ENCODE measurements around the gene WNT7B.

The WNT7B gene

DNA sequence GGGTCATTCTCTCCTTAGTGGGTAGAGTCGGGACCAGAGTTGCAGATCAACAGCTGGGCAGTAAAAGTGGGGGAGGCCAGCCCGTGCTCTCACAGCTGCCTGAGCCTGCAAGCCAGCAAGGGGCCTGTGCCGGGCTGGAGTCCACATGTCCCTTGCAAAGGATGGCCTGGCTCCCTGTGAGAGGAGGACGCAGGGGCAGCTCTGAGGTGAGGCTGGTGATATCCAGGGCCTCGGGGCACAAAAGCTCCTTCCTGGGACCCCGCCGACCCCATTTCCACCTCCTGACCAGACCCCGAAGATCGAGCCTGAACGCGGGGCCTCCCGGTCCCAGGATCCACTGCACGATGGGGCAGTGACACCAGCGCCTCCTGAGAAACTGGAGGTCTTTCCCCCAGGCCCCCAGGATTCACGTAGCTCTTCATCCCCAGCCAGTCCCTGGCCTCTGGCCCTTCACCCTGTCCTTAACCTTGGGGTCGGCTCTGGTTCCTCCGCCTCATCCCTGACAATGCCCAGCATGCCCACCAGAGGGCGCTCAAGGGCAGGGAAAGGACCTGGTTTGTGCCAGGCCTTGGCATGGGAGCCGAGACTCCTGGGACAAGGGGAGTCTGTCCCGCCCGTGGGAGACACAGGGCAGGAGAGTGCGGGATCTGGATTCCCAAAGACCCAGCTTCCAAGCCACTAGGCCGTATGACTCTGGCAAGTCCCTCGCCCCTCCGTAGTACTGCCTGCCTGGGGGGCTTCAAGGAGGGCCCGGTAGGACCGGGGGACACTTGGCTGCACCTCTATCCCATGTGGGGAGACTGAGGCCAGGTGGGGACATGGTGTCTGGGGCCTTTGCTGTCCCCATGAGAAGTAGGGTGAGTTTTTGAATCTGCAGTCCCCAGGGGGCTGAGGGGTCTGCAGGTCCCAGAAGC lies 17.8 kb upstream of the WNT7B start:
- peak; percentile 64 to 81 for DNase-seq

DNA sequence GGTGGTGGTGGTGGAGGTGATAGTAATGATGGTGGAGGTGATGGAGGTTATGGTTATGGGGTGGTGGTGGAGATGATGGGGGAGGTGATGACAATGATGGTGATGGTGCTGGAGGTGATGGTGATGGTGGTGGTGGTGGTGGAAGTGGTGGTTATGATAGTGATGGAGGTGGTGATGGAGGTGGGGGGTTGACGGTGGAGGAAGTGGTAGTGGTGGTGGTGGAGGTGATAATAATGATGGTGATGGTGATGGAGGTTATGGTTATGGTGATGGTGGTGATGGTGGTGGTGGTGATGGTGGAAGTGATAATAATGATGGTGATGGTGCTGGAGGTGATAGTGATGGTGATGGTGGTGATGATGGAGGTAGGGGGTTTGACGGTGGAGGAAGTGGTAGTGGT lies 16.9 kb upstream of the WNT7B start:
- no peak for DNase-seq

DNA sequence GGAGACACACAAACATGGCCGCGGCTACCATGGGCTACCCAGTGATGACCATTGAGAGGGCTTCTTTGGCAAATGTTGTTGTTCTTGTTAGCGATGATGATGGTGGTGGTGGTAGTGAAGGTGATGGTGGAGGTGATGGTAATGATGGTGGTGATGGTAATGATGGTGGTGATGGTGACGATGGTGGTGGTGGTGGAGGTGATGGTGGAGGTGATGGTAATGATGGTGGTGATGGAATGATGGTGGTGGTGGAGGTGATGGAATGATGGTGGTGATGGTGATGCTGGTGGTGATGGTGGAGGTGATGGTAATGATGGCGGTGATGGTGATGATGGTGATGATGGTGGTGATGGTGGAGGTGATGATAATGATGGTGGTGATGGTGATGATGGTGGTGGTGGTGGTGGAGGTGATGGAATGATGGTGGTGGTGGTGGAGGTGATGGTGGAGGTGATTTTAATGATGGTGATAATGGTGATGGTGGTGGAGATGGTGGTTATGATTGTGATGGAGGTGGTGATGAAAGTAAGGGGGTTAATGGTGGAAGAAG lies 16.3 kb upstream of the WNT7B start:
- DNase-seq = no peak

DNA sequence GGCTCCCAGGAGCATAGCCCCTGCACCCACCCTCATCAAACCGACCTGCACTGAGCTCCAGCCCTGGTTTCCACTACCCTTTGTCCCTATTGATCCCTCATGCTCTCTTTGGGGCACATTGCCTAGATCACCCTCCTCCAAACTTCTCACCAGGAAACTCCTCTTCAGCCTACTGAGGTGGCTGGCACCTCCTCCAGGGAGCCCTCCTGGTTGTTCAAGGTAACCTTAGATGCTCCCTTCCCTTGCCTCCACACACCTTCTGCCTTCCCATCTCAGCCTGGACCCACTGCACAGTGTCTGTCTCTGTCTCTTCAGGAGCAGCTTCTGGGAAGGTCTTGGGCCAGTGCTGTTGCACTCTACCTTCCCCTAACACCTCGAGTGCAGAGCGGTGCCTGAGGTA lies 15.8 kb upstream of the WNT7B start:
- DNase-seq = no peak

DNA sequence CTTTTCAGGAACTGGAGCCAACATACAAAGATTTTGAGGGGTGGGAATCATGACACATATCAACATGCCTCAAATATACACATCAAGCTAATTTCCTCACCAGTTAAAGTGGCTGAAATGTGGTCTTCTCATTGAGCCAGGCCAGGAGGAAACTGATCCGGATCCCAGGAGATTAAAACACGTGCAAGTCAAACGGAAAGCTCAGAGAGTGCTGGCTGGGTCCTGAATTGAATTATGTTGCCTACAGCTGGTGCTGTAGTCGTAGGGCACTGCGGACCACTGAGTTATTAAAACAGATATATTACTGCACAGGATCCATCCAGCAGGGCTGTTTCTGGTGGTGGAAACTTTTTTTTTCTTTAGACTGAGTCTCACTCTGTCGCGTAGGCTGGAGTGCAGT lies 14.1 kb upstream of the WNT7B start:
- no peak for DNase-seq

DNA sequence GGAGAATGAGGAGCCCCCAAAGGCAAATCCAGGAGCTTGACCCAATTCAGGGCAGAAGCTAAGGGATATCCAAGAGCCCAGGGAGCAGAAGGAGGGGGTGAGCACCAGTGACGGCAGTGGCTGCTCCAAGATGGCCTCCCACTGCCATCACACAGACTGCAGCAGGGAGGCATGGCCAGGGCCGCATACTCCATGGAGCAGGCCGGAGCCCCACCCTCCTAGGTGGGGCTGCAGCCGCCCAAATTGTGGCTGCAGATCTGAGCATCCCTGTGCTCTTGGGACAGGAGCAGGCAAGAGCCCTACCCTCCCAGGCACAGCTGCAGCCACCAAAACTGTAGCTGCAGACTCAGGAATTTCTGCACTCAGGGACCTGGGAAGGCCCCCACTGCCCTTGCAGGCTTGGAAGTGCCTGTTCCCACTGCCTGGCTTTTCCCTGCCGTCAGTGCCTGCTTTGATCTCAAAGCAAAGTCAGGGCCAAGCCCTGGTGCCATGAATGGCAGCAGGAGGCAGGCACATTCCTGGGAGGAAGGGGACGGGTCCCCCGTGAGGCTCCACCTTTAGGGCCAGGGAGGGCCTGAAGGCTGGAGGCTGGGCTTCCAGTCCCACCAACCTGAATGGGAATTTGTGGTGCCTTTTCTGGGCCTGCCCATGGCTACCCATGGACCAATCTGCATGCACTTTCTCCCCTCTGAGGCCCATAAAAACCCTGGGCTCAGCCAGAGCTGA lies 10.3 kb upstream of the WNT7B start:
- no peak for DNase-seq

DNA sequence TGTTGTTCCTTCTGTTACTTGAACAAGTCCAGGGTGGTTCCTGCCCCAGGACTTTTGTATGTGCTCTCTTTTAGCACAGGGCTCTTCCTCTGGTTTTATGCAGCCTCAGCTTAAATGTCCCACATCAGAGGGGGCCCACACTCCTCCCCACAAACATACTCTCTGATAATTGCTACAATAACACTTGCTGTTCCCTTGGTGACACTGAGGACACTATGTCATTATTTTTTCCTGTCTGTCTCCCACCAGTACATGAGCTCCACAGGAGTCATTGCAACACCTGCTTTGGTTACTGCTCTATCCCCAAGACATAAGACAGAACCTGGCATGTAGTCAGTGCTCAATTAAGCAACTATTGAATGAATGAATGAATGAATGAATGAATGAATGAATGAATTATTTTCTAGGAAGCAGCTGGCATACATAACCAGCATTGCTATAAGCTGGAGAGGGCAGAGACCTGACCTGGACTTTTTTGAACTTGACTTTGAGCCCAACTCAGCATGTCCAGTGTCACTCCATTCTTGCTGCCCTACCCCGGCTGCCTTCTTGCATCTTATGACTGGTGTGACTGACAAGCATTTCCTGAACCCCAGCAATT lies 7.5 kb upstream of the WNT7B start:
- no peak for DNase-seq

DNA sequence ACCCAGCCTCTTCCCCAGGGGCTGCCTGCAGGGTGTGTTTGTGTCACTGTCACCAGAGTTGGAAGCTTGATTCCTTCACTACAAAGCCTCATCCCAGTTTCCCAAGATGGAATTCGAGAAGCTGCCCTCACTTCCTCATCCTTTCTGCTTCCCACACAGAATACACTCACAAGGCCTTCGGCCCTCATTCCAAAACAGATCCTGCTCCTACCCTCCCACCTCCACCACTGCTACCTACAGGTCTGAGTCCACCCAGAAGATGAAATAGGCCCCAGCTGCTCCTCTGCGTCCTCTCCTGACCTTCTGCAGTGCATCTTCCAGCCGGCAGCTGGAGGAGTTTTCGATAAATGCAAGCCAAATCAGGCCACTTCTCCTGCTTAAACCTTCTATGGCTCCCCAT lies 6.8 kb upstream of the WNT7B start:
- DNase-seq = no peak

DNA sequence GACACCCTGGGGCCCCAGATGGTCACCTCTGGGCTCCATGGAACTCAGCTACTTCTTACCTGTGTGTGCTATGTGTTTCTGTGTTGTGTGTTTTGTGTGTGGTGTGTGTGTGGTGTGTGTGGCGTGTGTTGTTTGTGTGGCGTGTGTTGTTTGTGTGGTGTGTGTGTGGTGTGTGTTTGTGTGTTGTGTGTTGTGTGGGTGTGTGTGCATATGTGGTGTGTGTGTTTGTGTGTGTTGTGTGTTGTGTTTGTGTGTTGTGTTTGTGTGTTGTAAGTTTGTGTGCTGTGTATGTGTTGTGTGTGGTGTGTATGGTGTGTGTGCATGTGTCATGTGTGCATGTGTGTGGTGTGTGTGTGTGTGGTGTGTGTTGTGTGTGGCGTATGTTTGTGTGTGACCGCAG lies 3.8 kb upstream of the WNT7B start:
- DNase-seq = no peak

DNA sequence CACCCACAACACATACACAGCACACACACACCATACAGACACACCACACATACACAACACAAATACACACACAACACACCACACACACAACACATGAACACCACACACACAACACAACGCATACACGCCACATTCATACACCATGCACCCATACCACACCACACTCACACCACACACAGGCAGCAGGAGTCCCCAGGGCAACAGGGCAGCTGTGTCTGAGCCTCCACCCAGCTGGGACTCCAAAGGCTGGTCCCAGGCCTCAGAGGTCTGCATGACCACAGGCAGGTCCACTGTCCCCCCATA lies 3.3 kb upstream of the WNT7B start:
- DNase-seq = no peak

DNA sequence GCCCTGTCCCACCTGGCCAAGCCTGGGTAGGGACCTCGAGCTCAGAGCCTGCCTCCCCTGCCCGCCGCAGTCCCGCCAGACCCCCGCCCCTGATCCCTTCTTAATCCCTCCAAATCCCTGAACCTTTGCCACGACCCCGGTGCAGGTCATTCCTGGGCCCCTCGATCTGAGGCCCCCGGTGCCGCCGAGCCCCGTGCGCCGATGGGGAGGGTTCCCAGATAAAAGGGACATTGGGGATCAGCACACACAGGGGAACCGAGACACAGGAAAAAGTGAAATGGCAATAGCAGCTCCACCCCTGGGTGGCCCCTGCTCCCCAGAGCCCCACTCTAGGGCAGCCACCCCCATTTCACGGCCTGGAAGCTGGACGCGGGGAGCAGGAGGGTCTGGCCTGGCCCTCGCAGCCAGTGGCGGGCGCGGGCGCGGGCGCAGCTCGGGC lies 1.3 kb upstream of the WNT7B start:
- DNase-seq = no peak

DNA sequence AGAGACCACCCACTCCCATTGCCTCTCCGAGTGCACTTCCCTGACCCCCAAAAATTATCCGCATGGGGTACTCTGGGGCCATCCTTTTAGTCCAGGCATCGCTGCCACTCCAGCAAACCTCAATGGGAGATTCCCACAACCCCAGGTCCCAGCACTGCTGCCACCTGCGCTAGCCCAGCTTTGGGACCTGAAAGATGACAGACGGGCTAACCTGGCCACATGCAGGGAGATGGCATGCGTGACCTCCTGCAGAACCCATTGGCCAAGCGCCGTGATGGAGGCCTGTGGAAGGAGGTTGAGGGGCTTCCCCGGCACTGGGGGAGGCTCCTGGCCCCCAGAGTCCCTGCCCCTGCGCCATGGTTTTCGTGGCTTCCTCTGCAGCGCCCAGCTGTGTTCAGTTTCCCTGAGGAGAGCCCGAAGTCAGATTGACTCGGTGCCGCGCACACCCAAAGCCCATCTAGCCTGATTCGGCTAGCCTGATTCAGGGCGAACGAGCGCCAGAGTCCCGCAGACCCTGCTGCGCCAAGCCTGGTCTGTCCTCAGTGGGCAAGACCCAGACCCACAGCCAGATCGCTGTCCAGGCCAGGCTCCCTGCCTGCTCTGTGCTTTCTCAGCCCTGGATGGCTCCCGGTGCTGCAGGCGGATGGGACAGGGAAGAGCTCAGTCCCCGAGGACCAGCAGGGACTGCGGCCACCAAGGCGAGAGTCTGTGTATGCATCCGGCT lies 751 bp upstream of the WNT7B start:
- no peak for DNase-seq

DNA sequence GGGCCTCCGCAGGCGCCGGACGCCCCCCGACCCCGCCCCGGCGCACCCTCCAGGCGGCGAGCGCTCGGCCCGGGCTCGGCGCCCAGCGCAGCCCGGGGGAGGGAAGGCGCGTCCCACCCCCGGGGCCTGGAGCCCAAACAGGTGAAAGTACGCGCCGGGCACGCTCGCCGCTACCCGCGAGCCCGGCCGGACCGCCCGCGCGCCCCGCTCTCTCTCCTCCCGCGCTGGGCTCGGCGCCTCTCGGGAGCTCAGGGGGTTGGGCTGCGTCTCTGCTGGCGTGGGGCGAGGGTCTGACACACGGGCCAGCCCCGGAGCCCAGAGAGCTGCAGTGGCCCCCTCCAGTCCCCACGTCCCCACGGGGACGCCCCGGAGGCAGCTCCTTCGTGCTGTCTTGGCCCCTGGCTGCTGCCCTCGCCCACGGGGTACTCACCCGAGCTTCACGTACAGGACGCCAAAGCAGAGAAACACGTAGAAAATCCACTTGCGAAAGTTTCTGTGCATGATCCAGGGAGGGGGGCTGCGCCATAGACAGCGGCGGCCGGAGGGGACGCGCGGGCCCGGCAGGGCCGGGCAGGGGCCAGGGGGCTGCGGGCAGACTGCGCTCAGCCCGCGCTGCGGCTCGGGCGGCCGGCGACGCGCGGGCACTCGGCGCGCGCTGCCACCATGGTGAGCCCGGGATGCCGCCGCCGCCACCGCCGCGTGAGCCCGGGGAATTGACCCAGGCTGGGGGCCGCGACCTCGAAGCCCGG lies 534 bp downstream of the WNT7B start:
- DNase-seq = no peak

DNA sequence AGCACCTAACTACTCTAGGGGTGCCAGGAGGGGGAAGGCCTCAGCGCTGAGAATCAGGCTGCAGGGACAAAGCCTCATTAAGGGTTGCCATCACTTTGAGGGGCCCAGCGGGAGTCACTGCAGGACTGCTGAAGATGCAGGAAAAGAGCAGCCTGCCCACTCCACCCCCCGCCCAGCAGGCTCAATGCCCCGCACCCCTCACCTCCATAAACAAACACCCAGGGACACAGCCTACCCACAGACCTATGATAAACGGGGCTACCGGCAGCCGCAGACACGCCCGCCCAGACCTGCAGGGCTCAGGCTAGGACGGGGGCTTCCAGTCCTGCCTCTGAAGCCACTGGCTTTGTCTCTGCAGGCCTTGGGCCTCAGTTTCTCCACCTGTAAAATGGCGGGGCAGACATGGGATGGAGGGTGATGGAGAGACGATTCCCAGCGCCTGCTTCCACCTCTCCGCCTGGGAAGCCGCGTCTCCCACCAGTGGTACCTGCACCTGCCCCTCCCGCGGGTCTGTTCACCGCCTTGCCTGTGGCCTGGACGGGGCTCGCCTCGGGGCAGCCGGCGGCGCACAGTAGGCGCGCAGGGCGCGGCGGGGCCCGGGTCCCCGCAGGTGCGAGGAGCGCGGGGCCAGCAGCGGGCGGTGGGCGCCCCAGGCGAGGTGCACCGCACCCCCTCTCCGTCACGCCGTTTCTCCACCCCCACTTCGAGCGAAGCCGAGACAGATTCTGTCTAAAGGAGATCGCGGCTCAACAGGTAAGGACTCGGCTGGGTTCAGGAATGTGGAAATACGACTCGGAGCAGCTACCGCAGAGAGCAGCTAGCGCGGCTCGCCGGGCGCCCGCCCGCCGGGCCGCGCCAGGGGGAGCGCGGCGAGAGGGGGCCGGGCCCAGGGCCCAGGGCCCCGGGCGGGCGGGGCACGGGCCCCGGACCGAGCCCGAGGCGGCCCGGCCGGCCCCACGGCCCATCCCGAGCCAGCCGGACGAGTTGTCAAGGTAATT lies 1.5 kb downstream of the WNT7B start:
- no peak for DNase-seq

DNA sequence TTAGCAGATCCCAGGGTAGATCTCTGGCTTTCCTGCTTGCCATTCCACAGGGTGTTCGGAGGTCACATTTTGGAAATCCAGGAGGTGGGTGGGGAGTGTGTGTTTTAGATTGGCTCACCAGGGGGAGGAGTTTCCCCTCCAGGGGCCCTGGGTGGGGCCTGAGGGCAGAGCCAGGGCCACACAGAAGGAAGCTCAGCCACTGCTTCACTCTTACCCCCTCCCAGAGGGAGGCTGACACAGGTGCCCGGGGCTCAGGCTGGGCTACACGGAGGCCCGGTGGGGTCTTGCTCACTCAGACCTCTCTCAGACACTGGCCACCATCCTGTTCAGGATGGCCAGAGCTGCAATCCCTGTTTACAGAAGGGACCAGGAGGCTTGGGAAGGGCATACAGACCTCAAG lies 2.5 kb downstream of the WNT7B start:
- DNase-seq = no peak

DNA sequence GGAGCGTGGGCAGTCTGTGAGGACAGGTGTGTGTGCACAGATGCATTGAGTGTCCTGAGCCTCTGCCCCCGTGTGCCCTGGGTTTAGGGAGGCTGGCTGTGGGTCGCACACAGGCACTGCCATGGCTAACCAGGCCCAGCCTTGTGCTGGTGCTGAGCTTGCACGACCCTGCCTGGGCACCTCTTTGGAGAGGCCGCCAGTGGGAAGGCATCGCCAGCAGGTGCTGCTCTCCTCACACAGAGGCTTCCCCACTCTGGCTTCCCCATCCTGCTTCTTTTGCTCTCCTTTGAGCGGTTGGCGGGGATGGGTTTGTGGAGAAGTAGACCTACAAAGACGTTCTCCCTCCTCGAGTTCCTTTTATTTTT lies 4.1 kb downstream of the WNT7B start:
- DNase-seq = no peak

DNA sequence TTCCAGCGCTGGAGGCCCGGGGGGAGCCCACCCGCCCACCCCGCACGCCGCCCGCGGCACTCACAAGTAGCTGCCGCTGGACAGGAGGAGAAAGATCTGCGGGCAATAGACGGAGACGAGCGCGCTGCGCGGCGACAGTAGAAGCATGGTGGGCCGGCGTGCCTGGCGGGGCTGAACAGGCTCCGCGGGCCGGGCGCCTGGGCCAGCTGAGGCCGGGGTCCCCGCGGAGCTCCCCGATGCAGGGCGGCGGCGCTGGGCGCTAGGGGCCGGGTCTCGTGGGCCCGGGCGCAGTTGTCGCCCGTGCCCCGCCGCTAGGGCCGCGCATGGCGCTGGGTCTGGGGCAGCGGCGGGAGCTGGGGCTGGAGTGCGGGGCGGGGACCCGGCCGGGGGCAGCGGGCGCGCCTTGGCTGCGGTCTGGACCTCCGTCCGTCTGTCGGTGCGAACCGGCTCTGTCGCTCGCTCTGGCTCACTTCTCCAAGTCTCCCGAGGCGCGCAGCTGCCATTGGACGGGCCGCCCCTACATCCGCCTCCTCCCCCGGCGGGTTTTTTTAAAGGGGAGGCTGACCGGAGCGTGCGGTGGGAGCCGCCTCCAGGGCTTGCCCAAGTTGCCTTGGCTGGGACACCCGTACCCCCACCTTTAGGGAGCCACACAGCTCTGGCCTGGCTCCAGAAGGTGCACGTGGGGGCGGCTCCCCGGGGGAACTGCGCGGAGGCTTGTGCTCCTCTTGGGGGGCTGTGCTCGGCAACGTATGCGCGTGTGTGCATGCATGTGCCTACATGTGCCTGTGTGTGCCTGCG lies 4.7 kb downstream of the WNT7B start:
- DNase-seq = no peak

DNA sequence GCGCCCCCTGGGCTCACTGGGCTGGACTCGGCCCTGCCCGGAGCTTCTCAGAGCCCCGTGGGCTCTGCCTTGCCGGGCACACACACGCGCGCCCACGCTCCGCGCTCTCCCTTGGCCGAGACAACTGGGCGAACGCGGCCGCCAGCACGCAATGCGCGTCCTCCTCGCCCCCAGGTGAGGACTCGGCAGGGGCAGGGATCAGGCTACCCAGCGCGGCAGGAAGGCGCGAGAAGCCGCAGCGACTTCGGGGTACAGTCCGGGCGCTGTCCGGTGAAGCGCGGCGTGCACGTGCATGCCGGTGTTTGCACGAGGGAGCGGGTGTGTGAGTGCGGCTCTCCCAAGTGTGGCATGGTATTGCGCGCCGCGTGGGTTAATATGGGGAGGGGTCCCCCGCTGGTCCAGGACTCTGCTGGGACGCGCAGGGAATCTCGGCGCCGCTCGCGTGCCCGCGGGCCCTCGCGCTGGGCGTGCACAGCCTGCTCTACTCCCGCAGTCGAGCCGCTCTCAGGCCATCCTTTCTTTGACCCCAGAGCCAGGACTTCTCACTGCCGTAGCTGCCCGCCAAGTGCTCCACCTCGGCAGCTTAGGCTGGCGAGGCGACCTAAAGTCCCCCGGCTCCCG lies 5.4 kb downstream of the WNT7B start:
- DNase-seq = no peak

DNA sequence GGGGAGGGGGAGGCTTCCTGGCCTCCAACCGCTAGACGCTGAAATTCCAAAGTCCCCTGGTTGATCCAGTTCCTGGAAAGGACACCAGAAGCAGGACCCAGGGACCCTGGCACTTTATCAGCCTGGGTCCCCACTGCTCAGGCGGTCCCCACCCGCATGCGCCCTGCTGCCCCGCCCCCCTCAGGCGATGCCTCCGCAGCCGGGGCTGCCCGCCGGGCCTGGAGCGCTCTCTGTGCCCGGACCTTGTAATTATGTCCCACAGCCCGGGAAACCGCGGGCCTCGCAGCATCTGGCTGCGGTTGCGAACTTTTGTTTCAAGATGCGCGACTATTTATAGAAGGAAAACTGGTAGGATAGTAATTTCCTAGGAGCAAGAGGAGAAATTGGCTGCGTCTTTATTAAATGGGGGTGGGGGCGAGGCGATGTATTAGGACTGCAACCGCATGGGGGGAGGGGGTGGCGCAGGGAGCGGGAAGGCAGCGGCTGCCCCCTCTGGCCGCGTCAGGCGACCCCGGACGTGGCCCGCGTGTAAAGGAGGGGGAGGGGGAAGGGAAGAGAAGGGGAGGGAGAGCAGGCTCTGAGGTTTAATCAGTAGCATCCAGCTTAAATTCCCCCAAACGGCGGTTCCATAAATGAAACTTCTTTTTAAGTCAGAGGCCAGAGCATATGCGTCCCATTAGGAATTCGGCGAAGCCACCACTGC lies 6.1 kb downstream of the WNT7B start:
- no peak for DNase-seq
